Smooth muscle cell (in vitro differentiated cells): ENCODE measurements around the gene FRAT2. TPM values are rescaled to one million over a fixed set of nuclear protein-coding genes. Genes with fewer than 3 reads are reported as not detected.

Source experiments
- DNase-seq: peaks from one replicate; lab custom pipeline; 2025; ENCODE audit not compliant: unreplicated experiment; lab: John Stamatoyannopoulos, UW
- H2AFZ ChIP-seq: fragments of 200-600 bp; sonication (generic); 2 replicates; pipeline ENCODE4 v1.6.0; 2016; ENCODE audit warnings: antibody characterized with exemption, low read depth, mild to moderate bottlenecking
- H3F3A ChIP-seq: fragments of 200-600 bp; sonication (generic); 2 replicates; pipeline ENCODE4 v1.6.0; 2017; ENCODE audit warnings: antibody characterized with exemption, low read depth
- H3K27ac ChIP-seq: fragments of 200-600 bp; sonication (generic); 2 replicates; pipeline ENCODE4 v1.5.1; 2016; ENCODE audit warnings: low read depth, mild to moderate bottlenecking
- H3K27me3 ChIP-seq: fragments of 200-600 bp; sonication (generic); 2 replicates; pipeline ENCODE4 v1.6.1; 2016; ENCODE audit warnings: low read depth, mild to moderate bottlenecking
- H3K36me3 ChIP-seq: fragments of 200-600 bp; sonication (generic); 2 replicates; pipeline ENCODE4 v1.5.1; 2016; ENCODE audit warnings: low read depth
- H3K4me1 ChIP-seq: fragments of 200-600 bp; sonication (generic); 2 replicates; pipeline ENCODE4 v1.5.1; 2016; ENCODE audit warnings: low read depth
- H3K4me2 ChIP-seq: fragments of 200-600 bp; sonication (generic); 2 replicates; pipeline ENCODE4 v1.6.0; 2016; ENCODE audit warnings: mild to moderate bottlenecking
- H3K4me3 ChIP-seq: fragments of 200-600 bp; sonication (generic); 2 replicates; pipeline ENCODE4 v1.5.1; 2016; ENCODE audit warnings: mild to moderate bottlenecking
- H3K79me2 ChIP-seq: fragments of 200-600 bp; sonication (generic); 2 replicates; pipeline ENCODE4 v1.6.0; 2016; ENCODE audit warnings: low read depth, mild to moderate bottlenecking
- H3K9ac ChIP-seq: fragments of 200-600 bp; sonication (generic); 2 replicates; pipeline ENCODE4 v1.6.0; 2016; ENCODE audit warnings: low read depth
- H3K9me3 ChIP-seq: fragments of 200-600 bp; sonication (generic); replicated peaks from 2 replicates; pipeline ENCODE4 v1.5.1; 2016; ENCODE audit warnings: low read depth
- H4K20me1 ChIP-seq: fragments of 200-600 bp; sonication (generic); 2 replicates; pipeline ENCODE4 v1.6.0; 2016; ENCODE audit warnings: low read depth
- WGBS: methylation state at CpG from one replicate; pipeline ENCODE4 v1.1.7; 2016; ENCODE audit warnings: low lambda C conversion rate; 5-methylcytosine and 5-hydroxymethylcytosine counted together
- polyA plus RNA-seq: library from polyadenylated mRNA; unstranded; fragments of >200 nt; fragmentation: Nextera tagmentation; extraction: Ambion mirVana; gene quantifications from 2 replicates; pipeline ENCODE4 v1.2.1, GENCODE V29; 2016
- total RNA-seq: library from RNA; depleted of rRNA; stranded (reverse); fragments of >200 nt; gene quantifications from 2 replicates; pipeline ENCODE4 v1.2.3, GENCODE V29; 2014
- TF ChIP-seq, protein P1 (sequence below): fragments of 200-600 bp; sonication (generic); IDR thresholded peaks from 2 replicates; pipeline ENCODE4 v1.5.1; 2017; ENCODE audit warnings: borderline replicate concordance, mild to moderate bottlenecking, antibody characterized with exemption; ENCODE audit not compliant: insufficient read depth, poor library complexity, severe bottlenecking

Gene FRAT2
- total and polyA plus RNA-seq, 2 experiments from 2014 or later, result 4.0 to 7.7 TPM

- Histone ChIP-seq H3K27ac (no peak overlapping the region), H2AFZ (no peak overlapping the region), H3K4me1 (peaks cover 20% of the 10 kb centered on the region), H3K79me2 (no peaks in the 10 kb centered on the region), H3K9me3 (no peaks in the 10 kb centered on the region), H3K4me3 (no peak overlapping the region), H3K27me3 (peaks cover 8% of the 10 kb centered on the region), H3K36me3 (no peaks in the 10 kb centered on the region), H3F3A (no peaks in the 10 kb centered on the region), H4K20me1 (no peaks in the 10 kb centered on the region), H3K4me2 (no peak overlapping the region), H3K9ac (no peak overlapping the region)
- TF ChIP-seq, protein P1, sequence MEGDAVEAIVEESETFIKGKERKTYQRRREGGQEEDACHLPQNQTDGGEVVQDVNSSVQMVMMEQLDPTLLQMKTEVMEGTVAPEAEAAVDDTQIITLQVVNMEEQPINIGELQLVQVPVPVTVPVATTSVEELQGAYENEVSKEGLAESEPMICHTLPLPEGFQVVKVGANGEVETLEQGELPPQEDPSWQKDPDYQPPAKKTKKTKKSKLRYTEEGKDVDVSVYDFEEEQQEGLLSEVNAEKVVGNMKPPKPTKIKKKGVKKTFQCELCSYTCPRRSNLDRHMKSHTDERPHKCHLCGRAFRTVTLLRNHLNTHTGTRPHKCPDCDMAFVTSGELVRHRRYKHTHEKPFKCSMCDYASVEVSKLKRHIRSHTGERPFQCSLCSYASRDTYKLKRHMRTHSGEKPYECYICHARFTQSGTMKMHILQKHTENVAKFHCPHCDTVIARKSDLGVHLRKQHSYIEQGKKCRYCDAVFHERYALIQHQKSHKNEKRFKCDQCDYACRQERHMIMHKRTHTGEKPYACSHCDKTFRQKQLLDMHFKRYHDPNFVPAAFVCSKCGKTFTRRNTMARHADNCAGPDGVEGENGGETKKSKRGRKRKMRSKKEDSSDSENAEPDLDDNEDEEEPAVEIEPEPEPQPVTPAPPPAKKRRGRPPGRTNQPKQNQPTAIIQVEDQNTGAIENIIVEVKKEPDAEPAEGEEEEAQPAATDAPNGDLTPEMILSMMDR, result no peak
- WGBS, result 93% methylated on average over 4 of the region's 4 CpGs
- DNase-seq, result no peak
These were observed 11.0 kb downstream of the FRAT2 start for GRCh38 chr10:97323501-97323900.

- no peaks in the 10 kb centered on the region for H4K20me1 ChIP-seq
- no peak overlapping the region for H2AFZ ChIP-seq
- WGBS, result 57% methylated on average over 3 of the region's 3 CpGs
- H3K4me3 ChIP-seq, result peak overlapping the region; percentile 100
- H3F3A ChIP-seq, result no peaks in the 10 kb centered on the region
- no peak for DNase-seq
- no peaks in the 10 kb centered on the region for H3K79me2 ChIP-seq
- peaks cover 8% of the 10 kb centered on the region for H3K27me3 ChIP-seq
- H3K4me2 ChIP-seq, result no peak overlapping the region
- H3K9ac ChIP-seq, result no peak overlapping the region
- H3K4me1 ChIP-seq, result peaks cover 20% of the 10 kb centered on the region
- H3K9me3 ChIP-seq, result no peaks in the 10 kb centered on the region
- TF ChIP-seq, protein P1, result no peak
- H3K36me3 ChIP-seq, result no peaks in the 10 kb centered on the region
- H3K27ac ChIP-seq, result no peak overlapping the region
These were observed 12.7 kb downstream of the FRAT2 start for GRCh38 chr10:97321804-97322190.

GRCh38 chr10:97321032-97321803, 13.3 kb downstream of the FRAT2 start:
- Histone ChIP-seq H4K20me1 (no peaks in the 10 kb centered on the region), H3K27ac (no peak overlapping the region), H3F3A (no peaks in the 10 kb centered on the region), H3K4me1 (peaks cover 20% of the 10 kb centered on the region), H3K9me3 (no peaks in the 10 kb centered on the region), H3K79me2 (no peaks in the 10 kb centered on the region), H3K9ac (no peak overlapping the region), H2AFZ (peak overlapping the region; percentile 79), H3K36me3 (no peaks in the 10 kb centered on the region), H3K27me3 (peaks cover 8% of the 10 kb centered on the region), H3K4me2 (peak overlapping the region; percentile 99), H3K4me3 (peak overlapping the region; percentile 100)
- DNase-seq, result no peak
- 15% methylated on average over 36 of the region's 38 CpGs for WGBS
- TF ChIP-seq, protein P1, result no peak
